A172 (cell line): ENCODE measurements around the gene EGFLAM. TPM values are rescaled to one million over a fixed set of nuclear protein-coding genes. Genes with fewer than 3 reads are reported as not detected.
"Not testable (repeated sequence)": the region's sequence is repeated elsewhere in the genome, so short reads cannot be mapped to it uniquely, and the experiment has no call there.

Source experiments
- DNase-seq: peaks from one replicate; pipeline ENCODE4 v3.0.0-alpha.2; 2015; ENCODE audit warnings: low spot score
- total RNA-seq: library from RNA; depleted of rRNA; stranded (reverse); fragments of >200 nt; shearing (Covaris generic); gene quantifications from 2 replicates; pipeline ENCODE4 v1.2.3, GENCODE V29; 2014

Gene EGFLAM
- total RNA-seq, 1 experiment from 2014 or later: 0.07 TPM

DNA sequence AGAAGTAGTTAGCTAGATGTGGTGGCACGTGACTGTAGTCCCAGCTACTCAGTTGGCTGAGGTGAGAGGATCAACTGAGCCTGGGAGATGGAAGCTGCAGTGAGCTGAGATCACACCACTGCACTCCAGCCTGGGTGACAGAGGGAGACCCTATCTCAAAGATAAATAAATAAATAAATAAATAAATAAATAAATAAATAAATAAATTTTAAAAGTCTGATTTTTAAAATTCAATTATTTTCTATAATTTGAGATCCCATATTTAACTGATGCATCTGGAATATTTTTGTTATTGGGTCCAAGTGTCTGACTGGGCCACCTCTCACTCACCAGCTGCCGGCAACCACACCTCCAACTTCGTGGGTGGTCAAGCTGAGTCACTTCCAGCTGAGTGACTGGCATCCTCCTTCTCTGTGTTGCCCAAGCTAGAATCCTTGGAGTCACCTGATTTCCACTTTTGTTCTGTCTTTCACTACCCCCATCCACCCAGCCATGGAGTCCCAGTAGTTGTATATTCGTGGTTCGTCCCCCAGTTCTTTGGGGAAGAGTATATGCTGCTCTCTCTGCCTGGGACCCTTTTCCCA, 70.9 kb downstream of the EGFLAM start:
- DNase-seq: peak; percentile 87

DNA sequence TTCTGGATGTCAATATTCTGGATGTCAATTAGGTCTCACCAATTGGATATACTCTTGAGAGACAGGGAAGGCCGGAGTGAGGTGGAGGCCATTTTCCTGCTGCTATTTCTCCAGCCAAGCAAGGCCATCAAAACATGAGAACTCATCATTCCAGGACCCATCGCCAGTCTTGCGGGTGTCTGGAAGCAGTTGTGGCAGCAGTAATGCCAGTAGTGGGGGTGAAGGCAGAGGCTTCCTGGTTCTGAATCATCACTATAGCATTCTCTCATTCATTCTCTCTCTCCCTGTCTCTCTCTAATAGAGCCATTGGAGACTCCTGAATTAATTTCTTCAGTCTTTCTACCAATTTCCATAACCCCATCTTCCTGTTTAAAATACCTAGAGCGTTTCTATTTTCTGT, 71.8 kb downstream of the EGFLAM start:
- DNase-seq: peak; percentile 78

DNA sequence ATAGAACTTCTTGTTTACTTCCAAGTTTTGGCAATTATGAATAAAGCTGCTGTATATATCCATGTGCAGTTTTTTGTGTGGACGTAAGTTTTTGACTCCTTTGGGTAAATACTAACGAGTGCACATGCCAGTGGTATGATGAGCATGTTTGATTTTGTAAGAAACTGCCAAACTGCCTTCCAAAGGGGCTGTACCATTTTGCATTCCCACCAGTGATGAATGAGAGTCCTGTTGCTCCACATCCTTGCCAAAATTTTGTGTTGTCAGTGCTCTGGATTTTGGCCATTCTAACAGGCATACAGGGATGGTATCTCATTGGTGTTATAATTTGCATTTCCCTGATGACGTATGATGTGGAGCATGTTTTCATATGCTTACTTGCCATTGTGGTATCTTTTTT, 73.5 kb downstream of the EGFLAM start:
- no peak for DNase-seq

- not testable (repeated sequence) for DNase-seq
Observed at GRCh38 chr5:38333181-38333580, 74.8 kb downstream of the EGFLAM start.

GRCh38 chr5:38338455-38338854, 80.1 kb downstream of the EGFLAM start:
- DNase-seq: no peak

DNA sequence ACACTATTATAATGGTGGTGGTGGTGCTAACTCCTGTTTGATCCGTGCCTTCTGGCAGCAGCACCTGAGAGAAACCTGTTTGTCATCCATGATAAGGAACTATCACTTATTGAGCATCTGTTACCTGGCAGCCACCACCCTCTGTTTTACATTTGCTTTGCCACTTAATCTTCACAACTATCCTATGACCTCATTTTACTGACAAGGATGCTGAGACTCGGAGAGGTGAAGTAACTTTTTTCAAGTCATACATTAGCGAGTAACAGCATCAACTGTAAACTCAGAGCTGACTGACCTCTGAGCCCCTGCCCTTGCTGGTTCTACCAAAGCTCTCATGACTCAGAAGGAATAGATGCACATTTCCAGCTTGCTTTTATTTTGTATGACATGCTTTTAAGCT, 81.1 kb downstream of the EGFLAM start:
- no peak for DNase-seq

GRCh38 chr5:38341056-38341455, 82.7 kb downstream of the EGFLAM start:
- no peak for DNase-seq

GRCh38 chr5:38341641-38342040, 83.3 kb downstream of the EGFLAM start:
- DNase-seq: no peak

DNA sequence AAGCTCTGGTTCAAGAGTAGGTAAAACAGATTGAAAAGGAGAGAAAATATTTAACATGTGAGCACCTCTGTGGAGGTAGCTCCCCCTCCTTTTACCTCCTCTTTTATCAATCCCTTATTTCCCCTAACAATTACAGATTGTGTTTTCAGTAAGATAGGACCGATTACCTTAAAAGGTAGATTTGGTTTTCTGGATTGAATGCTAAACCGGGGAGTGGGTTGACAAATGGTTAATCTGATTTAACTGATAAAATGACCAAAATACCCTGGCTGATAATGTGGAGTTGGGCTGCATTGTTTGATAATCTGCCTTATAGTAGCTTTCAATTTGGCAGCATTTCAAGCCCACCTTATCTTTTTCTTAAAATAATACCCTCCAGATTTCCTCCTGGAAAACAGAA, 83.9 kb downstream of the EGFLAM start:
- no peak for DNase-seq

- no peak for DNase-seq
Observed at GRCh38 chr5:38344891-38345290, 86.5 kb downstream of the EGFLAM start.

DNA sequence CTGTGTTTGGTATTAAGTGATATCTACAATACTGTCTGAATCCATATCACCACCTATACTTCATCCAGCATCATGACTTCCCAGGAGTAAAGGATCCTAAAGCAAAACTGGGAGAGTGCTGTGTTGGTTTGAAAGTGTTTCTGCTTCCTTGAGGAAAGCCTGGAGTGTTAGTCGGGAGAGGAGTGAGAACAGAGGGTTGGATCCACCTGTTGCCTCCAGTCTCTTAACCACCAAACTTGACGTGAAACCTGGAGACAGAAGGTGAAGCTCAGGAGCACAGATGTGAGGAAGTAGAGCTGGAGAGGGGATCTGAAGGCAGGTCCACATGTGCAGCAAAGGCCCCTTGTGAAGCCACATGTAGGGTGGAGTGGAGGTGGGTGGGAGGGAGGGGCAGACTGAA, 88.2 kb downstream of the EGFLAM start:
- DNase-seq: no peak

GRCh38 chr5:38347040-38347763, 88.8 kb downstream of the EGFLAM start:
- peak; percentile 45 for DNase-seq

DNA sequence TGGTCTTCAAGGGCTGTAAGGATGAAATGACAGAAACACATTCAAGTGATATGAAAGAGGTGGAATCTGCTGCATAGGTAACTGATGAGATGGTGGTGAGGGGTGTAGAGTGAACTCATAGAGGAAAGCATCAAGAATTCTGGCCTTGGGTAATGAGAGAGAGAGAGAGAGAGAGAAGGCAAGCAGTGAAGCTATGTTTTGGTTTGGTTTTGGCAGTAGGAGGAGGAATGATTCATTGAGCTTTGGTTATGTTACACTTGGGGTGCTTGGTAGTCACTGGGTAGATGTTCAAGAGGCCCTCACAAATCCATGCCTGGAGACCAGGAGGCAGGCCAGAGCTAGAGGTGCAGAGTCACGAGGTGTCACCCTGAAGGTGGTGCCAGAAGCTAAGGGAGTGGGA, 89.5 kb downstream of the EGFLAM start:
- DNase-seq: no peak

- DNase-seq: no peak
Observed at GRCh38 chr5:38360323-38361061, 102.1 kb downstream of the EGFLAM start.

GRCh38 chr5:38362713-38363112, 104.4 kb downstream of the EGFLAM start:
- DNase-seq: no peak

DNA sequence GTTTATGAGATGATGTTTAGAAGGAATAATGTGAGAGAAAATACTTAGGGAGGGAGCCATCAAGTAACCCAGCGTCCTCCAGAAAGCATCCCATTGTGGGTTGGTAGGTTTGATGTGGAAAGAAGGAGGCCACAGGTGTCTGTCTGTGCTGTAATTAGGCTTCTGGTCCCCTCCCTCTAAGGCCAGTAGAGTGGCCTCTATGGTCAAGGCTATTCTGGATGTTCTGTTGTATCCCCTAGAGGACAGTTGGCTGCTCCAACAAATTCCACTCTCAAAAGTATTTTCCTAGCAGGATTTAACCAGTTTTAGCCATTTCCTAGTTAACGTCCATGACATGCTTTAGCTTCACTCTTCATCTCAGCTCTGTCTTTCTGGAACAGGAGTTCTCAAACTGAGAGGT, 106.5 kb downstream of the EGFLAM start:
- no peak for DNase-seq

- no peak for DNase-seq
Observed at GRCh38 chr5:38367410-38367809, 109.1 kb downstream of the EGFLAM start.

DNA sequence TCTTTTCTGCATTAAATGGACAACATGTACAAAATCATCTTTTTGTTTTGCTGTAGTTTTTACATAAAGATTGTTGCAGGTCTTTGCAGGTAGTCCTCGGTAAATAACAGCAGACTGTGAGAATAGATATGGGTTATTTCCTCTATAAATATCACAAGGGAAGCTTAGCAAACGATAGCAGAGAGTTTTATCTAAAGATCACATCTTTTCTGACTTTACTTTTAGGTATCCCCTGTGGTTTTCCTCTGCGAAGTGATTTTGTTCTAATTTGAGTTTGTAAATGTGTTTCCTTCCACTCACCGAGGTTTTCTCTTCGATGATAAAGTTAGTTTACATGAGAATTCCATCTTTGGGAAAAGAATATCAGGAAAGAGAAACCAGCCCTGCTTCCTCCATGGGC, 109.6 kb downstream of the EGFLAM start:
- DNase-seq: no peak

DNA sequence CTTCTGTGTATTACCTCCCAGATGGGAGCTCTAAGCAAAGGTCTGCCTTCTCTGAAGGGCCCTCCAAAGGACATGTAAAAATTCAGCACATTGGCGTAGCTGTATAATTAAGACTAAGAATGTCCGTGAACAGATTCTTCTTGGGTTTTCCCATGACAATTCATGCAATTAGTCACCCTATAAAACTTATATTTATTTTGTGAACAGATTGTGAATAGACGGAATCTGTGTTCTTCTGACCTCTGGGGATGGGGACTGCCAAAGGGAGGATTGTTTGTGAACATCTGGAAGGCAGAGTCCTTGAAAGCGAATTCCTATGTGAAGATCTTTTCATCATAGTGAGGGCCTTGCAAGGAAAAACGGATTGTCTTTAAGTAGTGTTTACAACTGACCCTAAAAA, 111.3 kb downstream of the EGFLAM start:
- DNase-seq: peak; percentile 10

GRCh38 chr5:38370358-38371100, 112.2 kb downstream of the EGFLAM start:
- DNase-seq: no peak

DNA sequence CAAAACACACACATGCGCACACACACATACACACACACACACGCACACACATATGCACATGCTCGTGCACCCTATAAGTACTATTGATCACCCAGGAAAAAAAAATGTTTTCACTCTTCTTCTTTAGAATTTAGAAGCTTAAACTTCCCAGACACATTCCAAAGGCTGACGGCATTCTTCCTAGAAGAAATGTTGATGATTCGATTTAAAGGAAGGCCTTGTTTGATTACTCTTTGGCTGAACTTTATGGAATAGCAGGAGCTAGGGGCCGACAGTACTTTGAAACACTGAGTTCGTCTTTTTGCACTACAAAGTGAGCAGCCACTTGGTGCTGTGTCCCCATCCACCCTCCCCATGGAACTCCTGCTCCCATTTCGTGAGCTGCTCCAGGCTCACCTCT, 113.2 kb downstream of the EGFLAM start:
- DNase-seq: no peak

DNA sequence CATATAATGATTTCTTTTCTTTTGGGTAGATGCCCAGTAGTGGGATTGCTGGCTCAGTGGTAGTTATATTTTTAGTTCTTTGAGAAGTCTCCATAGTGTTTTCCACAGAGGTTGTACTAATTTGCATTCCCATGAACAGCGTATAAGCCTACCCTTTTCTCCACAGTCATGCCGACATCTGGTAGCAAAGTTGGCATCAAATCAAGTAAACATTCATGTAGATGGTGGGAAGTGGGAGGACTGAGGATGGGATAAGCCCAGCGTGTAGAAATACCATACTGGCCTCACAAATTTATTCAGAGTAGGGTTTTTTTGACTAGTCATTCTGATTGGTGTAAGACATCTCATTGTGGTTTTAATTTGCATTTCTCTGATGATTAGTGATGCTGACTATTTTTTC, 115.4 kb downstream of the EGFLAM start:
- no peak for DNase-seq
